WTC11 (cell line): ENCODE measurements around the gene ADGRB3.

ENCODE experiments used
- ESRRA ChIP-seq: sonication (generic); formaldehyde crosslinking; IDR thresholded peaks from 2 replicates; pipeline ENCODE4 v1.8.1; 2022; ENCODE audit warnings: mild to moderate bottlenecking, missing genetic modification reagents, borderline replicate concordance
- IRF2 ChIP-seq: sonication (generic); formaldehyde crosslinking; IDR thresholded peaks from 2 replicates; pipeline ENCODE4 v1.8.0; 2022; ENCODE audit warnings: low read depth, missing genetic modification reagents, borderline replicate concordance
- MXD4 ChIP-seq: fragments of 250-450 bp; sonication (Bioruptor Pico); IDR thresholded peaks from 2 replicates; pipeline ENCODE4 v1.8.0; 2021; ENCODE audit warnings: mild to moderate bottlenecking, moderate library complexity, borderline replicate concordance
- RORB ChIP-seq: fragments of 250-450 bp; sonication (Bioruptor Pico); IDR thresholded peaks from 2 replicates; pipeline ENCODE4 v1.9.0; 2021; ENCODE audit warnings: mild to moderate bottlenecking
- TP53 ChIP-seq: sonication (generic); formaldehyde crosslinking; IDR thresholded peaks from 2 replicates; pipeline ENCODE4 v1.8.1; 2023; ENCODE audit warnings: mild to moderate bottlenecking, missing genetic modification reagents
- TF ChIP-seq, protein P1 (sequence below): sonication (generic); formaldehyde crosslinking; IDR thresholded peaks from 2 replicates; pipeline ENCODE4 v1.8.1; 2022; ENCODE audit warnings: low read depth, mild to moderate bottlenecking, moderate library complexity, missing genetic modification reagents, borderline replicate concordance
- TF ChIP-seq, protein P2 (sequence below): sonication (generic); formaldehyde crosslinking; IDR thresholded peaks from 2 replicates; pipeline ENCODE4 v1.8.1; 2023; ENCODE audit warnings: mild to moderate bottlenecking, moderate library complexity, missing genetic modification reagents
- TF ChIP-seq, protein P3 (sequence below): sonication (generic); formaldehyde crosslinking; IDR thresholded peaks from 2 replicates; pipeline ENCODE4 v1.8.1; 2022; ENCODE audit warnings: low read depth, missing genetic modification reagents, borderline replicate concordance
- TF ChIP-seq, protein P4 (sequence below): fragments of 200-600 bp; IDR thresholded peaks from 2 replicates; pipeline ENCODE4 v1.8.0; 2022; ENCODE audit warnings: antibody characterized with exemption

DNA sequence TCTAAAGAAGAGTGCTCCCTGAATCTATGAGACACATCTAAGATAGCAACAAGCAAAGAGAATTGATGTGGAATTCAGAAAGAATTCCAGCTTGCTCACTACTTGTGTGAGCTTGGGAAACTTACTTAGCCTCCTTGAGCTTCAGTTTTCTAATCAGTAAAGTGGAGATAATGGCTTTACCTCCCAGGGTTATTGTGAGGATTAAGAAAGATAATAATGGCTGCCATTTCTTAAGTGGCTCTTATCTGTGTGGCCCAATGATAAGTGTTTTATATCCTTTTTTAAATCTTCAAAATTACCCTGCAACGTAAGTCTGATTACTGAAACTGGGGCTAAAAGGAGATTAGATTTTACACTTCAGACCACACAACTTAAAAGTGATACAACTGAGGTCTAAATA, 743.2 kb downstream of the ADGRB3 start:
- TF ChIP-seq, protein P1, sequence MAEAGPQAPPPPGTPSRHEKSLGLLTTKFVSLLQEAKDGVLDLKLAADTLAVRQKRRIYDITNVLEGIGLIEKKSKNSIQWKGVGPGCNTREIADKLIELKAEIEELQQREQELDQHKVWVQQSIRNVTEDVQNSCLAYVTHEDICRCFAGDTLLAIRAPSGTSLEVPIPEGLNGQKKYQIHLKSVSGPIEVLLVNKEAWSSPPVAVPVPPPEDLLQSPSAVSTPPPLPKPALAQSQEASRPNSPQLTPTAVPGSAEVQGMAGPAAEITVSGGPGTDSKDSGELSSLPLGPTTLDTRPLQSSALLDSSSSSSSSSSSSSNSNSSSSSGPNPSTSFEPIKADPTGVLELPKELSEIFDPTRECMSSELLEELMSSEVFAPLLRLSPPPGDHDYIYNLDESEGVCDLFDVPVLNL (CRISPR knock-in tag), result no peak
- TF ChIP-seq, protein P2, sequence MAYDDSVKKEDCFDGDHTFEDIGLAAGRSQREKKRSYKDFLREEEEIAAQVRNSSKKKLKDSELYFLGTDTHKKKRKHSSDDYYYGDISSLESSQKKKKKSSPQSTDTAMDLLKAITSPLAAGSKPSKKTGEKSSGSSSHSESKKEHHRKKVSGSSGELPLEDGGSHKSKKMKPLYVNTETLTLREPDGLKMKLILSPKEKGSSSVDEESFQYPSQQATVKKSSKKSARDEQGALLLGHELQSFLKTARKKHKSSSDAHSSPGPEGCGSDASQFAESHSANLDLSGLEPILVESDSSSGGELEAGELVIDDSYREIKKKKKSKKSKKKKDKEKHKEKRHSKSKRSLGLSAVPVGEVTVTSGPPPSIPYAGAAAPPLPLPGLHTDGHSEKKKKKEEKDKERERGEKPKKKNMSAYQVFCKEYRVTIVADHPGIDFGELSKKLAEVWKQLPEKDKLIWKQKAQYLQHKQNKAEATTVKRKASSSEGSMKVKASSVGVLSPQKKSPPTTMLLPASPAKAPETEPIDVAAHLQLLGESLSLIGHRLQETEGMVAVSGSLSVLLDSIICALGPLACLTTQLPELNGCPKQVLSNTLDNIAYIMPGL, result no peak
- TF ChIP-seq, protein P3, sequence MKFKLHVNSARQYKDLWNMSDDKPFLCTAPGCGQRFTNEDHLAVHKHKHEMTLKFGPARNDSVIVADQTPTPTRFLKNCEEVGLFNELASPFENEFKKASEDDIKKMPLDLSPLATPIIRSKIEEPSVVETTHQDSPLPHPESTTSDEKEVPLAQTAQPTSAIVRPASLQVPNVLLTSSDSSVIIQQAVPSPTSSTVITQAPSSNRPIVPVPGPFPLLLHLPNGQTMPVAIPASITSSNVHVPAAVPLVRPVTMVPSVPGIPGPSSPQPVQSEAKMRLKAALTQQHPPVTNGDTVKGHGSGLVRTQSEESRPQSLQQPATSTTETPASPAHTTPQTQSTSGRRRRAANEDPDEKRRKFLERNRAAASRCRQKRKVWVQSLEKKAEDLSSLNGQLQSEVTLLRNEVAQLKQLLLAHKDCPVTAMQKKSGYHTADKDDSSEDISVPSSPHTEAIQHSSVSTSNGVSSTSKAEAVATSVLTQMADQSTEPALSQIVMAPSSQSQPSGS, result no peak
- TF ChIP-seq MXD4 (CRISPR knock-in tag), result no peak
- TF ChIP-seq, protein P4, sequence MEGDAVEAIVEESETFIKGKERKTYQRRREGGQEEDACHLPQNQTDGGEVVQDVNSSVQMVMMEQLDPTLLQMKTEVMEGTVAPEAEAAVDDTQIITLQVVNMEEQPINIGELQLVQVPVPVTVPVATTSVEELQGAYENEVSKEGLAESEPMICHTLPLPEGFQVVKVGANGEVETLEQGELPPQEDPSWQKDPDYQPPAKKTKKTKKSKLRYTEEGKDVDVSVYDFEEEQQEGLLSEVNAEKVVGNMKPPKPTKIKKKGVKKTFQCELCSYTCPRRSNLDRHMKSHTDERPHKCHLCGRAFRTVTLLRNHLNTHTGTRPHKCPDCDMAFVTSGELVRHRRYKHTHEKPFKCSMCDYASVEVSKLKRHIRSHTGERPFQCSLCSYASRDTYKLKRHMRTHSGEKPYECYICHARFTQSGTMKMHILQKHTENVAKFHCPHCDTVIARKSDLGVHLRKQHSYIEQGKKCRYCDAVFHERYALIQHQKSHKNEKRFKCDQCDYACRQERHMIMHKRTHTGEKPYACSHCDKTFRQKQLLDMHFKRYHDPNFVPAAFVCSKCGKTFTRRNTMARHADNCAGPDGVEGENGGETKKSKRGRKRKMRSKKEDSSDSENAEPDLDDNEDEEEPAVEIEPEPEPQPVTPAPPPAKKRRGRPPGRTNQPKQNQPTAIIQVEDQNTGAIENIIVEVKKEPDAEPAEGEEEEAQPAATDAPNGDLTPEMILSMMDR, result no peak
- no peak for TF ChIP-seq TP53 (CRISPR knock-in tag)
- TF ChIP-seq IRF2, result no peak
- no peak for TF ChIP-seq RORB (CRISPR knock-in tag)
- no peak for TF ChIP-seq ESRRA (CRISPR knock-in tag)
